ENCODE data around the gene PACRG.

Gene PACRG

DNA sequence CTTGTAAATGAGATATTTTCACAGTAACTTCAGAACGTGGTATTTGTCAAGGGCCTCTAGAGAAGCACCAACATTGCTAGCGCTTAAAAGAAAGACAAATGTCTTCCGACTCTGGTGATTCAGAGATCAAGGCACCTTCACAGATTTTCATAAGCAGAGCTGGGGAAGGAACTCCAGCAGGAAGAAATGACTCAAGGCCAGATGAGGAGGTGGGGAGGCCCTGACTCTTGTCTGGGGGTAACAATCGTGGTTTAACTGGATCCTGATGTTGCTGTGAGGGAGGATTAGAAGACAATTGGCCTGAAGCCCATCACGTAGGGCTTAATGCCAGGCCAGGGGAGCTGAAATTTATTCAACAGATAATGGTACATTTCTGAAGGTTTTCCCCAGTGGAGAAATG is 563.8 kb downstream of the PACRG start:
- TF ChIP-seq, protein P1, sequence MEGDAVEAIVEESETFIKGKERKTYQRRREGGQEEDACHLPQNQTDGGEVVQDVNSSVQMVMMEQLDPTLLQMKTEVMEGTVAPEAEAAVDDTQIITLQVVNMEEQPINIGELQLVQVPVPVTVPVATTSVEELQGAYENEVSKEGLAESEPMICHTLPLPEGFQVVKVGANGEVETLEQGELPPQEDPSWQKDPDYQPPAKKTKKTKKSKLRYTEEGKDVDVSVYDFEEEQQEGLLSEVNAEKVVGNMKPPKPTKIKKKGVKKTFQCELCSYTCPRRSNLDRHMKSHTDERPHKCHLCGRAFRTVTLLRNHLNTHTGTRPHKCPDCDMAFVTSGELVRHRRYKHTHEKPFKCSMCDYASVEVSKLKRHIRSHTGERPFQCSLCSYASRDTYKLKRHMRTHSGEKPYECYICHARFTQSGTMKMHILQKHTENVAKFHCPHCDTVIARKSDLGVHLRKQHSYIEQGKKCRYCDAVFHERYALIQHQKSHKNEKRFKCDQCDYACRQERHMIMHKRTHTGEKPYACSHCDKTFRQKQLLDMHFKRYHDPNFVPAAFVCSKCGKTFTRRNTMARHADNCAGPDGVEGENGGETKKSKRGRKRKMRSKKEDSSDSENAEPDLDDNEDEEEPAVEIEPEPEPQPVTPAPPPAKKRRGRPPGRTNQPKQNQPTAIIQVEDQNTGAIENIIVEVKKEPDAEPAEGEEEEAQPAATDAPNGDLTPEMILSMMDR (conservative IDR thresholded peaks at IDR 0.05; ENCODE audit: low read depth) = no peak
- DNase-seq (ENCODE audit: low spot score) = no peak
- H3K27ac ChIP-seq = no peak overlapping the region
- ChIA-PET CTCF (interaction anchor here (0.6 to 0.7 kb wide), 2 partner anchors 16 to 48 kb away, joined by 3 to 6 read pairs; no protein-coding TSS in a partner anchor), POLR2A (ENCODE audit: low non-redundant PET) (no interaction called here)

DNA sequence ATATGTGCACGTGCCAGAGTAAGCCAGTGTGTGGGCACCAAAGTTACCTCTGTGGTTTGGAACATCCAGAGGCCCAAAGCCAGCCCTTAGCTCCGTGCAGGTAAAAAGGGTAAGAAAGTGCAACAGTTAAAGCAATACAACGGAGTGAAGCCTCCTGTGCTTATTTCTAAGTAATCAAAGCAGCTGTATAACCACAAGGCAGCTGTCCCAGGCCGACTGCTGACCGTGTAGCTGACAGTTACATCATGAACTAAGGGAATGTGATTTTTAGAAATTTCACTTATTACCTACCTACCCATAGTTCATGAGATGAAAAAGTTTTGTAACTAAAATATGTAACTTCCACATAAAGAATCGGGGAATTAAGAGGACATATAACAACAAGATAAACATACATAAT is 565.5 kb downstream of the PACRG start:
- H3K27ac ChIP-seq = no peak overlapping the region
- POLR2A ChIA-PET (ENCODE audit: low non-redundant PET) = no interaction called here
- CTCF ChIA-PET = no interaction called here
- no peak for DNase-seq (ENCODE audit: low spot score)
- TF ChIP-seq, protein P1 (conservative IDR thresholded peaks at IDR 0.05; ENCODE audit: low read depth) = no peak

DNA sequence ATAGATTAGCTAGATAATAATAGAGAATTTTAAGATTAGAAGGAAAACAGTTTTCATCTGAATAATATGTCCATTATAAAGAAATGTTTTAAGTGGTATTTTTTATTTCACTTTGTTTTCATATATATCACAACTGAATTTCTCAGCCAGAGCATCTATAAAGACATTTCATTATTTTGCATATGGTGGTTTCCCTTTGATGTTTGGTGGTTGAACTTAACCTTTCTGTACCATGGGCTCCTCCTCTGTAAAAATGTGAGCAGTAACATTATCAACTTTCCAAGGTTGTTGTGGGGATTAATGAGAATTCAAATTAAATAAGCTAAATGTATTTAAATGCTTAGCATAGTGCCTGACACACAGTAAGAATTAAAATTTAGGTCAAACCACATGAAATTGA is 567.0 kb downstream of the PACRG start:
- ChIA-PET CTCF (no interaction called here), POLR2A (ENCODE audit: low non-redundant PET) (no interaction called here)
- no peak for DNase-seq (ENCODE audit: low spot score)
- TF ChIP-seq, protein P1 (conservative IDR thresholded peaks at IDR 0.05; ENCODE audit: low read depth) = no peak
- no peak overlapping the region for H3K27ac ChIP-seq

DNA sequence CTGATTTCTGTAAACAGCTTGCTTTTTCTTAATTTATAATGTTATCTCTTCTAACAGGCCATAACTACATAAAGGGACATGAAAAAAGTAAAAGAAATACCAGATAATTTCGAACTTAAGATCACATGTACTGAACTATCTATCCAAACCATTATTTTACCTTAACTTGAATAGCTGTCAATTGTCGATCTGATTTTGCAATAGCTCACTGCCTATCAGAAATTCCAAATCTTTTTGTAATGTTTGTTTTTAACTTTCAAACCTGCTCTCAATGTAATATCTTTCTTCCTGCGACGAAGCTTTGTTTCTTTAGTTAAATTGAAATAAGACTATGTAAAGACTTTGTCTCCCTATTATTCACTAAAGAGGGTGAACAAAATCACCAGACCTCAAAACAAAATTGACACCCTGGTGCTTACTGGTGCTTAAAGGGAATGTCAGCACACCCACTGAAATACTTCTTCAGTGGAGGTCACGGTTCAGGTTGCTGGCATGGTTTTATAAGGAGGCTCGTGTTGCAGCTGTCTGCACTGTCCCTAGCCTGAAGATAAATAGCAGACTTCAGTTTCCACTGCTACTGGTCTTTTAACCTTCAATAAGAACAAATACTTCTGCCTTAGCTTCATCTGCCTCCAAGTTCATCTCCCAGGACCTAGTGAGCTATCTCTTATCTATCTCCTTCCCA is 569.2 kb downstream of the PACRG start:
- ChIA-PET CTCF (interaction anchor here (0.6 kb wide), 1 partner anchor 248 kb away, joined by 3 read pairs; no protein-coding TSS in a partner anchor), POLR2A (ENCODE audit: low non-redundant PET) (no interaction called here)
- TF ChIP-seq, protein P1 (conservative IDR thresholded peaks at IDR 0.05; ENCODE audit: low read depth) = no peak
- no peak for DNase-seq (ENCODE audit: low spot score)
- no peak overlapping the region for H3K27ac ChIP-seq

DNA sequence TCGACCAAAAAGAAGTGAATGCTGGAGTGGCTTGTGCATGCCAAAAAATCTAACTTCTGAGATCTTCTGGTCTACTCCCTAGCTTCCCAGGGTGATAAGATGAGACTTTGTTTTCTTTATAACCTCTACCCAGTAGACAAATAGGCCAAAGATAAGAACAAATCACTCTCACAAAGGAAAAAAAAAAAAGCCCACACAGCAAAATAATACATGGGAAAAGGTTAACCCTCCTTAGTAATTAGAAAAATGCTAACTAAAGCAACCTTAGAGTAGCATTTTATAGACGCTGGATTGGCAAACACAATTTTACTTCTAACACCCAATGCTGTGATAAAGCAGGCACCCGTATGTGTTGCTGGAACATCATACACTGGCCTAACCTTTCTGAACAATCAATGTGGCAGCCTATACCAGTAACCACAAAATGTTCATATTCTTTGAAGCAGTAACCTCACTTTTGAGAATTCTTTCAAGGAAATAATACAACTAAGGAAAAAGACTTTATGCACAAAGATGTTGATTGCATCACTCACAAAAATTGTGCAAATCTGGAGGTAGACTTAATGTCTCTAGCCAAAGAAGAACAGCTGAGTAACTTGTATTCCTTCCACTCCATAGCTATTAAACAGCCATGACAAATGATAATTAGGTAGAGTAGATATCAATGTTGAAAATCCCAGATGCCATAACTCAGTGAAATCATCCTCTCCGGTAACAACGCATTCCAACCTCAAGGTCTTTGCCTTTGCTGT is 570.5 kb downstream of the PACRG start:
- H3K27ac ChIP-seq = no peak overlapping the region
- DNase-seq (ENCODE audit: low spot score) = no peak
- TF ChIP-seq, protein P1 (conservative IDR thresholded peaks at IDR 0.05; ENCODE audit: low read depth) = no peak
- CTCF ChIA-PET = interaction anchor here (0.6 kb wide), 2 partner anchors 83 to 649 kb away, joined by 3 to 4 read pairs; no protein-coding TSS in a partner anchor
- POLR2A ChIA-PET (ENCODE audit: low non-redundant PET) = no interaction called here

DNA sequence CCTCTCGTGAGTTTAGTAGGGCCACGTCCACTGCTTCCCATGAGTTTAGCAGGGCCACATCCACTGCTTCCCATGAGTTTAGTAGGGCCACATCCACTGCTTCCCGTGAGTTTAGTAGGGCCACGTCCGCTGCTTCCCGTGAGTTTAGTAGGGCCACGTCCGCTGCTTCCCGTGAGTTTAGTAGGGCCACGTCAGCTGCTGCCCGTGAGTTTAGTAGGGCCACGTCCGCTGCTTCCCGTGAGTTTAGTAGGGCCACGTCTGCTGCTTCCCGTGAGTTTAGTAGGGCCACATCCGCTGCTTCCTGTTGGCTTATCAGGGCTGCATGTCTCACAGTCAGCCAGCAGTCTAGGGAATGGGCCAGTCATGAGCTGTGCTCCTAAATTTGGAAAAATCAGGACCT is 573.1 kb downstream of the PACRG start:
- no peak for DNase-seq (ENCODE audit: low spot score)
- ChIA-PET POLR2A (ENCODE audit: low non-redundant PET) (no interaction called here), CTCF (no interaction called here)
- H3K27ac ChIP-seq = no peak overlapping the region
- TF ChIP-seq, protein P1 (conservative IDR thresholded peaks at IDR 0.05; ENCODE audit: low read depth) = no peak

All from RWPE1 (cell line).